LNCaP clone FGC (cell line): ENCODE data around the gene SNX21.

Experiments used
- DNase-seq: peaks from one replicate; pipeline ENCODE4 v3.0.0-alpha.2; 2011; ENCODE audit warnings: low read depth
- H3K4me3 ChIP-seq: 2 replicates; pipeline ENCODE4 v1.5.1; 2011; ENCODE audit warnings: mild to moderate bottlenecking, low read depth, low read length, control low read depth
- CTCF ChIP-seq: IDR thresholded peaks from 2 replicates; pipeline ENCODE4 v1.5.1; 2012; ENCODE audit warnings: mild to moderate bottlenecking; ENCODE audit not compliant: control insufficient read depth, insufficient read depth; ENCODE audit errors: extremely low read depth

Gene SNX21

GRCh38 chr20:45833883-45834796 is 541 bp downstream of the SNX21 start:
- no peak for TF ChIP-seq CTCF
- no peak for DNase-seq
- peak overlapping the region; percentile 54 for H3K4me3 ChIP-seq

- no peak for DNase-seq
- no peak for TF ChIP-seq CTCF
- H3K4me3 ChIP-seq, result no peak overlapping the region; the same call in 1 of the 2 replicates
These were observed 1.2 kb downstream of the SNX21 start for GRCh38 chr20:45834797-45835161.

DNA sequence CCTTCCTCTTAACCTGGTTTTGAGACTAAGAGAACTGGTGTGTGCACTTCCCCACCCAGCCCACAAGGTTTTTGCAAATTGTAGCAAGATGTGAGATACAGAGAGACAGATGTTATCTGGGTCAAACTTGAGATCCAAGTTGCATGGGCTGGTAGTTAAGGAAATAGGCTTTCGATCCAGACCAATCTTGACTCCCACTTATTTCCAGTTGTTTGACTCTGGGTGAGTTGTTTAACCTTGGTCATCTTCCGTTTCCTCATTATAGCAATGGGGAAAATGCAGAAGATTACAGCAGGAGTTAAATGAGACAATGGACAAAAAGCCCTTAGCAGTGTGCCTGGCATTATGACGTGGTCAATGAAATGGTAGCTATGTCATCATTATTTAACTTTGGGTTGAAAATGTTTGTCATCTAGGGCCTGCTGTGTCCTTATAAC is 1.7 kb downstream of the SNX21 start:
- TF ChIP-seq CTCF, result no peak
- no peak for DNase-seq
- H3K4me3 ChIP-seq, result no peak overlapping the region

DNA sequence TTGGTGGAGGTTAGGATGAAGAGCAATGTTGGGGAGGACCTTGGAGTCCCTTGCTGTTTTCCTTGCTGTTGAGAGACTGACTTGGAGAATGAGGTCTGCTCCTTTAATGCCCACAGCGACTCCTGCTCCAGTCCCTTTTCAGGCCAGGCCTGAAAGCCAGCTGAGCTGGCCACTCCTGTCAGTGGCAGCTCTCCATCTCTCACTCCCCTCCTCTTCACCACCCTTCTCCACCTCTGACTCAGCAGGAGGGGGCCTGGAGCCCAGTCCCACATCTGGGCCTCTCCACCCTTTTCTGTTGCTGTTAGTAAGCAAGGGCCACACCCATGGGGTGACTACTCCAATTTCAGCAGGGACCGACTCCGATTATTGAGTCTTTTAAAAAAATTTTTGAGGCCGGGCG is 2.2 kb downstream of the SNX21 start:
- no peak overlapping the region for H3K4me3 ChIP-seq
- DNase-seq, result no peak
- no peak for TF ChIP-seq CTCF

DNA sequence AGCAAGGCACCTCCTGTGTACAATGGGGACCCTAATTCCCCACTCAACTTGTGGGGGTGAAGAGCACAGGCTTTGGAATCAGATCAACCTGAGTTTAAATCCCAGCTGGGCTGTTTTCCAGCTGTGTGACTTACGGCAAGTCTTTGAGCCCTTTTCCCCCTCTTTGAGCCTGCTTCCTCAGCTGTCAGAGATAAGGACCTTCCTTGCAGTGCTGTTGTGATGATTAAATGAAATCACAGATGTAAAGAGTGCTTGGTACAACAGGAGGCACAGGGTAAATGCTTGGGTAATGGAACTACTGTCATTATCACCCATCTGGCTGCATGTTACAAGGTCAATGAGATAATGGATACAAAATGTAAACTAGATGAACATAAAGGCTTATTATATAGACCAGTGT is 3.2 kb downstream of the SNX21 start:
- DNase-seq, result no peak
- no peak overlapping the region for H3K4me3 ChIP-seq
- TF ChIP-seq CTCF, result no peak

- DNase-seq, result no peak
- TF ChIP-seq CTCF, result no peak
- H3K4me3 ChIP-seq, result no peak overlapping the region
These were observed 7.2 kb downstream of the SNX21 start for GRCh38 chr20:45840700-45841198.
